ENCODE measurements around the gene RAP1GAP2. TPM values are rescaled to one million over a fixed set of nuclear protein-coding genes. Genes with fewer than 3 reads are reported as not detected.
"Not testable (repeated sequence)": the region's sequence is repeated elsewhere in the genome, so short reads cannot be mapped to it uniquely, and the experiment has no call there.

RAP1GAP2 gene
- total RNA-seq, 4 donors from 2014 or later, result 10.8 to 18.3 (median 12.6) TPM

GRCh38 chr17:2815781-2816185 is 19.5 kb downstream of the RAP1GAP2 start:
- Histone ChIP-seq H3K4me1 (peaks cover 13% of the 10 kb centered on the region), H3K27ac (no peak overlapping the region), H3K4me3 (no peak overlapping the region), H3K9me3 (no peaks in the 10 kb centered on the region), H3K36me3 (no peaks in the 10 kb centered on the region), H3K27me3 (peaks cover 3% of the 10 kb centered on the region)
- no peak for TF ChIP-seq POLR2A (IDR thresholded peaks at IDR 0.05)
- TF ChIP-seq CTCF (IDR thresholded peaks at IDR 0.05), result no peak
- no peak for TF ChIP-seq EP300 (IDR thresholded peaks at IDR 0.05)
- no peak for TF ChIP-seq POLR2AphosphoS5 (IDR thresholded peaks at IDR 0.05)
- 77% methylated on average over 14 of the region's 17 CpGs for WGBS
- DNase-seq (ENCODE audit: low spot score in 2 of 2), result no peak

GRCh38 chr17:2816688-2817087 is 20.4 kb downstream of the RAP1GAP2 start:
- no peak for DNase-seq (ENCODE audit: low spot score in 2 of 2)
- H3K27me3 ChIP-seq, result peaks cover 3% of the 10 kb centered on the region

GRCh38 chr17:2819294-2819693 is 23.1 kb downstream of the RAP1GAP2 start:
- DNase-seq (ENCODE audit: low spot score in 2 of 2); H3K4me3 ChIP-seq; H3K36me3 ChIP-seq; H3K4me1 ChIP-seq; H3K9me3 ChIP-seq; H3K27me3 ChIP-seq; H3K27ac ChIP-seq: not testable (repeated sequence)
- WGBS, result 92% methylated on average over 5 of the region's 5 CpGs

More at GRCh38 chr17:2816688-2817087, 20.4 kb downstream of the RAP1GAP2 start:
- TF ChIP-seq EP300 (IDR thresholded peaks at IDR 0.05) (no peak), POLR2A (IDR thresholded peaks at IDR 0.05) (no peak), POLR2AphosphoS5 (IDR thresholded peaks at IDR 0.05) (no peak), CTCF (IDR thresholded peaks at IDR 0.05) (no peak)
- no CpG with 5 or more reads among the region's 4 CpGs for WGBS
- Histone ChIP-seq H3K4me3 (no peak overlapping the region), H3K9me3 (no peaks in the 10 kb centered on the region), H3K4me1 (peaks cover 13% of the 10 kb centered on the region), H3K36me3 (no peaks in the 10 kb centered on the region), H3K27ac (no peak overlapping the region)

- H3K4me1 ChIP-seq, result peaks cover 2% of the 10 kb centered on the region
- no peak overlapping the region for H3K27ac ChIP-seq
- H3K27me3 ChIP-seq, result peaks cover 3% of the 10 kb centered on the region
- no peaks in the 10 kb centered on the region for H3K36me3 ChIP-seq
- H3K4me3 ChIP-seq, result no peak overlapping the region
- H3K9me3 ChIP-seq, result no peaks in the 10 kb centered on the region
- TF ChIP-seq POLR2A (IDR thresholded peaks at IDR 0.05), result no peak
- TF ChIP-seq EP300 (IDR thresholded peaks at IDR 0.05), result no peak
- no peak for TF ChIP-seq CTCF (IDR thresholded peaks at IDR 0.05)
- no peak for TF ChIP-seq POLR2AphosphoS5 (IDR thresholded peaks at IDR 0.05)
- no peak for DNase-seq (ENCODE audit: low spot score in 2 of 2)
- 82% methylated on average over 11 of the region's 11 CpGs for WGBS
These were observed 23.8 kb downstream of the RAP1GAP2 start for GRCh38 chr17:2819921-2820501.

GRCh38 chr17:2821868-2822267 is 25.6 kb downstream of the RAP1GAP2 start:
- Histone ChIP-seq H3K27ac (no peak overlapping the region), H3K27me3 (no peaks in the 10 kb centered on the region), H3K9me3 (no peaks in the 10 kb centered on the region), H3K36me3 (no peaks in the 10 kb centered on the region), H3K4me3 (no peak overlapping the region), H3K4me1 (no peaks in the 10 kb centered on the region)
- TF ChIP-seq POLR2AphosphoS5 (IDR thresholded peaks at IDR 0.05) (no peak), POLR2A (IDR thresholded peaks at IDR 0.05) (no peak), EP300 (IDR thresholded peaks at IDR 0.05) (no peak)
- WGBS, result 71% methylated on average over 5 of the region's 8 CpGs
- no peak for DNase-seq (ENCODE audit: low spot score in 2 of 2)

- no peak overlapping the region for H3K27ac ChIP-seq
- TF ChIP-seq POLR2AphosphoS5 (IDR thresholded peaks at IDR 0.05) (no peak), EP300 (IDR thresholded peaks at IDR 0.05) (no peak), POLR2A (IDR thresholded peaks at IDR 0.05) (no peak), CTCF (IDR thresholded peaks at IDR 0.05) (no peak)
- H3K4me1 ChIP-seq, result no peaks in the 10 kb centered on the region
- H3K36me3 ChIP-seq, result no peaks in the 10 kb centered on the region
- H3K4me3 ChIP-seq, result no peak overlapping the region
- WGBS, result 65% methylated on average over 7 of the region's 7 CpGs
- H3K9me3 ChIP-seq, result no peaks in the 10 kb centered on the region
- H3K27me3 ChIP-seq, result no peaks in the 10 kb centered on the region
- no peak for DNase-seq (ENCODE audit: low spot score in 2 of 2)
These were observed 26.1 kb downstream of the RAP1GAP2 start for GRCh38 chr17:2822358-2822757.
